Hepatocyte (in vitro differentiated cells): Measurements from ENCODE around the gene NLRX1. TPM values are rescaled to one million over a fixed set of nuclear protein-coding genes. Genes with fewer than 3 reads are reported as not detected.
A peak's percentile ranks its signal among the peaks of the same experiment; 100 is the strongest.

Experiments used
- DNase-seq: peaks from one replicate; pipeline ENCODE4 v3.0.0-alpha.2; 2016; ENCODE audit warnings: low spot score
- H2AFZ ChIP-seq: fragments of 200-600 bp; sonication (generic); 2 replicates; pipeline ENCODE4 v1.6.0; 2016; ENCODE audit warnings: antibody characterized with exemption, mild to moderate bottlenecking
- H3K27ac ChIP-seq: fragments of 200-600 bp; sonication (generic); 2 replicates; pipeline ENCODE4 v1.5.1; 2016; ENCODE audit warnings: mild to moderate bottlenecking
- H3K27me3 ChIP-seq: fragments of 200-600 bp; sonication (generic); 2 replicates; pipeline ENCODE4 v1.6.1; 2016
- H3K36me3 ChIP-seq: fragments of 200-600 bp; sonication (generic); replicated peaks from 2 replicates; pipeline ENCODE4 v1.5.1; 2016; ENCODE audit warnings: low read depth; ENCODE audit not compliant: insufficient read depth
- H3K4me1 ChIP-seq: fragments of 200-600 bp; sonication (generic); 2 replicates; pipeline ENCODE4 v1.5.1; 2016; ENCODE audit warnings: mild to moderate bottlenecking, moderate library complexity; ENCODE audit not compliant: insufficient read depth
- H3K4me2 ChIP-seq: fragments of 200-600 bp; sonication (generic); 2 replicates; pipeline ENCODE4 v1.6.0; 2016
- H3K4me3 ChIP-seq: fragments of 200-600 bp; sonication (generic); 2 replicates; pipeline ENCODE4 v1.5.1; 2016; ENCODE audit warnings: mild to moderate bottlenecking
- H3K79me2 ChIP-seq: fragments of 200-600 bp; sonication (generic); 2 replicates; pipeline ENCODE4 v1.6.0; 2017; ENCODE audit warnings: mild to moderate bottlenecking
- H3K9me2 ChIP-seq: fragments of 200-600 bp; sonication (generic); replicated peaks from 2 replicates; pipeline ENCODE4 v1.6.0; 2017; ENCODE audit warnings: mild to moderate bottlenecking; ENCODE audit not compliant: insufficient read depth
- H3K9me3 ChIP-seq: fragments of 200-600 bp; sonication (generic); 2 replicates; pipeline ENCODE4 v1.5.1; 2016; ENCODE audit warnings: low read depth, mild to moderate bottlenecking
- H4K20me1 ChIP-seq: fragments of 200-600 bp; sonication (generic); 2 replicates; pipeline ENCODE4 v1.6.0; 2016; ENCODE audit warnings: mild to moderate bottlenecking; ENCODE audit not compliant: insufficient read depth, poor library complexity, severe bottlenecking
- EZH2 ChIP-seq: fragments of 200-600 bp; sonication (generic); IDR thresholded peaks from 2 replicates; pipeline ENCODE4 v1.6.1; 2016; ENCODE audit warnings: antibody characterized with exemption, mild to moderate bottlenecking, borderline replicate concordance
- EZH2phosphoT487 ChIP-seq: fragments of 200-600 bp; sonication (generic); IDR thresholded peaks from one replicate; pipeline ENCODE4 v1.6.1; 2018; ENCODE audit warnings: antibody characterized with exemption, mild to moderate bottlenecking, low read depth, moderate library complexity; ENCODE audit not compliant: unreplicated experiment, severe bottlenecking
- WGBS: methylation state at CpG from one replicate; pipeline ENCODE4 v1.1.6; 2016; ENCODE audit warnings: low lambda C conversion rate; ENCODE audit errors: missing lambda C conversion rate; 5-methylcytosine and 5-hydroxymethylcytosine counted together
- polyA plus RNA-seq: library from polyadenylated mRNA; unstranded; fragments of >200 nt; fragmentation: Nextera tagmentation; extraction: Ambion mirVana; gene quantifications from 2 replicates; pipeline ENCODE4 v1.2.1, GENCODE V29; 2016
- total RNA-seq: library from RNA; depleted of rRNA; stranded (reverse); fragments of >200 nt; gene quantifications from 2 replicates; pipeline ENCODE4 v1.2.3, GENCODE V29; 2014
- TF ChIP-seq, protein P1 (sequence below): fragments of 200-600 bp; sonication (generic); IDR thresholded peaks from 2 replicates; pipeline ENCODE4 v1.5.1; 2016; ENCODE audit warnings: antibody characterized with exemption, mild to moderate bottlenecking; ENCODE audit not compliant: poor library complexity

NLRX1 gene
- total and polyA plus RNA-seq, 2 experiments from 2014 or later, result 9.4 to 13.3 TPM

DNA sequence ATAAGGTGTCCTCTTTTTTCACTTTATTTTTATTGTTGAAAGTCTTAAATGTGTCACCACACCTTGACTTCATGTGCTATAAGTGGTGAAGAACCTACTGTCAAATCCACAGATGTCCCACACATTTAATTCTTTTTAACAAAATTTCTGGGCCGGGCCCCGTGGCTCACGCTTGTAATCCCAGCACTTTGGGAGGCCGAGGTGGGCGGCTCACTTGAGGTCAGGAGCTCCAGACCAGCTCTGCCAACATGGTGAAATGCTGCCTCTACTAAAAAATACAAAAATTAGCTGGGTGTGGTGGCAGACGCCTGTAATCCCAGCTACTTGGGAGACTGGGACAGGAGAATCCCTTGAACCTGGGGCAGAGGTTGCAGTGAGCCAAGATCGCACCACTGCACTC lies 40.7 kb downstream of the NLRX1 start:
- no peaks in the 10 kb centered on the region for H3K9me2 ChIP-seq
- H3K4me3 ChIP-seq, result no peak overlapping the region
- TF ChIP-seq, protein P1, sequence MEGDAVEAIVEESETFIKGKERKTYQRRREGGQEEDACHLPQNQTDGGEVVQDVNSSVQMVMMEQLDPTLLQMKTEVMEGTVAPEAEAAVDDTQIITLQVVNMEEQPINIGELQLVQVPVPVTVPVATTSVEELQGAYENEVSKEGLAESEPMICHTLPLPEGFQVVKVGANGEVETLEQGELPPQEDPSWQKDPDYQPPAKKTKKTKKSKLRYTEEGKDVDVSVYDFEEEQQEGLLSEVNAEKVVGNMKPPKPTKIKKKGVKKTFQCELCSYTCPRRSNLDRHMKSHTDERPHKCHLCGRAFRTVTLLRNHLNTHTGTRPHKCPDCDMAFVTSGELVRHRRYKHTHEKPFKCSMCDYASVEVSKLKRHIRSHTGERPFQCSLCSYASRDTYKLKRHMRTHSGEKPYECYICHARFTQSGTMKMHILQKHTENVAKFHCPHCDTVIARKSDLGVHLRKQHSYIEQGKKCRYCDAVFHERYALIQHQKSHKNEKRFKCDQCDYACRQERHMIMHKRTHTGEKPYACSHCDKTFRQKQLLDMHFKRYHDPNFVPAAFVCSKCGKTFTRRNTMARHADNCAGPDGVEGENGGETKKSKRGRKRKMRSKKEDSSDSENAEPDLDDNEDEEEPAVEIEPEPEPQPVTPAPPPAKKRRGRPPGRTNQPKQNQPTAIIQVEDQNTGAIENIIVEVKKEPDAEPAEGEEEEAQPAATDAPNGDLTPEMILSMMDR, result no peak
- TF ChIP-seq EZH2phosphoT487, result no peak
- no peak for TF ChIP-seq EZH2
- peaks cover 27% of the 10 kb centered on the region for H4K20me1 ChIP-seq
- peaks cover 79% of the 10 kb centered on the region for H3K79me2 ChIP-seq
- DNase-seq, result no peak
- no peak overlapping the region for H3K4me2 ChIP-seq
- no peaks in the 10 kb centered on the region for H3K27me3 ChIP-seq
- WGBS, result 91% methylated on average over 7 of the region's 7 CpGs
- H3K36me3 ChIP-seq, result no peaks in the 10 kb centered on the region
- H2AFZ ChIP-seq, result no peak overlapping the region
- H3K27ac ChIP-seq, result no peak overlapping the region
- H3K4me1 ChIP-seq, result peaks cover 8% of the 10 kb centered on the region
- no peaks in the 10 kb centered on the region for H3K9me3 ChIP-seq

DNA sequence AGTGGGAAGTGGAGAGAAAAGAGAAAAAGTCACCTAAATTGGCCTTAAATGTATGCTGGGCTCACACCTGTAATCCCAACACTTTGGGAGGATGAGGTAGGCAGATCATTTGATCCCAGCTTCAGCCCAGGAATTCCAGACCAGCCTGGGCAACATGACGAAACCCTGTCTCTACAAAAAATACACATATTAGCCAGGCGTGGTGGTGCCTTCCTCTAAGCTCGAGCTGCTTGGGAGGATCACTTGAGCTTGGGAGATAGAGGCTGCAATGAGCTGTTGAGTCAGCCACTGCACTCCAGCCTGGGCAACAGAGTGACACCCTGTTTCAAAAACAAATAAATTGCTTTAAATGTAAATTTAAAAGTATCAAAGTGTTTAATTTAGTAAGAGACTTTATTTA lies 41.5 kb downstream of the NLRX1 start:
- H3K4me3 ChIP-seq, result no peak overlapping the region
- H3K27ac ChIP-seq, result no peak overlapping the region
- H4K20me1 ChIP-seq, result peaks cover 35% of the 10 kb centered on the region
- no peak for TF ChIP-seq EZH2
- TF ChIP-seq, protein P1, result no peak
- no peak for TF ChIP-seq EZH2phosphoT487
- no peak overlapping the region for H3K4me2 ChIP-seq
- H3K27me3 ChIP-seq, result no peaks in the 10 kb centered on the region
- DNase-seq, result no peak
- peaks cover 8% of the 10 kb centered on the region for H3K4me1 ChIP-seq
- no peak overlapping the region for H2AFZ ChIP-seq
- peaks cover 88% of the 10 kb centered on the region for H3K79me2 ChIP-seq
- H3K36me3 ChIP-seq, result no peaks in the 10 kb centered on the region
- no peaks in the 10 kb centered on the region for H3K9me2 ChIP-seq
- 89% methylated on average over 3 of the region's 3 CpGs for WGBS
- no peaks in the 10 kb centered on the region for H3K9me3 ChIP-seq

DNA sequence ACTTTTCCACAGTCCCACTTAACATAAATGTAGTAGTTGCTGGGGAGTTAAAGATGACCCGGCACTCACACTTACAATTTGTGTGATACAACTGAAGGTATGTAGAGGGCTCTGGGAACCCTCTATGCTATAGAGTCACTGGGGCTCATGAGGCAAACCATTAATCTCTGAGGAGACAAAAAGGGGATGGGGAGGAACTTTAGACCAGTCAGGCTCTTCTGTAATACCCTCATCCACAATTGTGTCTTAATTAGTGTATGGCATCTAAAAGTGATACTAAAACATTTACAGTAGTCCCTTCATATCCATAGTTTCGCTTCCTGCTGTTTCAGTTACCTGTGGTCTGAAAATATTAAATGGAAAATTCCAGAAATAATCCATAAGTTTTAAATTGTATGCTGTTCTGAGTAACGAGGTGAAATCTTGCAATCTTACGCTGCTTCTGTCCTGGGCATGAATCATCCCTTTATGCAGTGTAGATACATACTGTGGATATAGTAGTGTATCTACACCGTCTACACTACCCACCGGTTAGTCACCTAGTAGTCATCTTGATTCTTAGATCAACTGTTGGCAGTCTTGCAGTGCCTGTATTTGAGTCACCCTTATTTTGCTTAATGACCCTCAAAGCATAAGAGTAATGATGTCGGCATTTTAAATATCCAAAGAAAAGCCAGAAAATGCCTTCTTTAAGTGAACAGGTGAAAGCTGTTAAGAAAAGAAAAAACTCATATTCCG lies 49.8 kb downstream of the NLRX1 start:
- peak; percentile 7 for DNase-seq
- no peaks in the 10 kb centered on the region for H3K9me3 ChIP-seq
- H3K4me3 ChIP-seq, result no peak overlapping the region
- no peaks in the 10 kb centered on the region for H3K27me3 ChIP-seq
- no peak overlapping the region for H2AFZ ChIP-seq
- WGBS, result 94% methylated on average over 8 of the region's 8 CpGs
- no peak overlapping the region for H3K27ac ChIP-seq
- no peaks in the 10 kb centered on the region for H3K9me2 ChIP-seq
- H3K4me1 ChIP-seq, result no peaks in the 10 kb centered on the region
- TF ChIP-seq, protein P1, result no peak
- no peak for TF ChIP-seq EZH2
- TF ChIP-seq EZH2phosphoT487, result no peak
- H3K4me2 ChIP-seq, result no peak overlapping the region
- H3K36me3 ChIP-seq, result no peaks in the 10 kb centered on the region
- peaks cover 93% of the 10 kb centered on the region for H3K79me2 ChIP-seq
- H4K20me1 ChIP-seq, result peaks cover 15% of the 10 kb centered on the region
